HCT116 (cell line): ENCODE data around the gene NRIP2. TPM values are rescaled to one million over a fixed set of nuclear protein-coding genes. Genes with fewer than 3 reads are reported as not detected.

Experiments
- ATAC-seq: fragments of 200-7000 bp; cut with Tn5 transposase; 2 replicates; pipeline ENCODE4 v1.9.1; 2020; ENCODE audit warnings: mild to moderate bottlenecking, moderate library complexity
- BruUV-seq: library from RNA; stranded (reverse); fragments of 400-500 nt; replicated peaks from 2 replicates; lab custom pipeline; 2021; lab: Mats Ljungman, UMichigan
- CTCF ChIA-PET: fragments of 300-600 bp; sonication (Branson Sonifier 250); formaldehyde crosslinking; loops from one replicate; lab custom pipeline; 2021; ENCODE audit warnings: antibody characterized with exemption; lab: Charles Lee
- POLR2A ChIA-PET: fragments of 300-600, 350-600 bp; sonication (Branson Sonifier 250); formaldehyde crosslinking; loops from one replicate; lab custom pipeline; 2021; ENCODE audit warnings: antibody characterized with exemption; lab: Charles Lee
- RAD21 ChIA-PET, 2 experiments: fragments of 300-600 bp; sonication (Branson Sonifier 250); formaldehyde crosslinking; loops; one replicate each; lab custom pipeline; 2023; ENCODE audit warnings: low total read pairs in 2 of 2; ENCODE audit not compliant: uncharacterized antibody in 2 of 2, unreplicated experiment in 2 of 2, low non-redundant PET in 1 of 2; lab: Charles Lee
- DNase-seq: peaks from one replicate; pipeline ENCODE4 v3.0.0-alpha.2; 2010; ENCODE audit warnings: low read depth, low spot score
- H2AFZ ChIP-seq: fragments of 200-600 bp; shearing (Covaris generic), sonication (generic); 2 replicates; pipeline ENCODE4 v1.6.1; 2017; ENCODE audit warnings: low read depth, mixed run types, mixed read lengths, antibody characterized with exemption, low read length; ENCODE audit not compliant: poor library complexity, severe bottlenecking
- H3K27ac ChIP-seq: 2 replicates; pipeline ENCODE4 v1.5.1; 2012; ENCODE audit warnings: low read depth, low read length
- H3K27me3 ChIP-seq: fragments of 200-600 bp; sonication (generic); 2 replicates; pipeline ENCODE4 v1.6.1; 2016; ENCODE audit warnings: mixed run types, low read length, mixed read lengths; ENCODE audit not compliant: insufficient read depth
- H3K36me3 ChIP-seq, 2 experiments: fragments of 200-500 bp in 1 of 2; fragments of 200-600 bp in 1 of 2; sonication (Bioruptor generic) in 1 of 2; sonication (generic) in 1 of 2; 2 replicates each; pipeline versions ENCODE4 v1.5.1 to v1.6.1; 2014 to 2016; ENCODE audit warnings: low read length in 2 of 2, inconsistent platforms in 1 of 2, mixed read lengths in 1 of 2, mixed run types in 1 of 2; ENCODE audit not compliant: insufficient read depth in 2 of 2, control insufficient read depth in 1 of 2
- H3K4me1 ChIP-seq, 2 experiments: fragments of 200-600 bp in 1 of 2; sonication (generic) in 1 of 2; 2 replicates each; pipeline versions ENCODE4 v1.5.1 to v1.6.1; 2012 to 2017; ENCODE audit warnings: low read length in 2 of 2, inconsistent platforms in 1 of 2, mild to moderate bottlenecking in 1 of 2, mixed read lengths in 1 of 2, mixed run types in 1 of 2, moderate library complexity in 1 of 2; ENCODE audit not compliant: insufficient read depth in 2 of 2, control insufficient read depth in 1 of 2
- H3K4me2 ChIP-seq: fragments of 200-600 bp; sonication (generic); 2 replicates; pipeline ENCODE4 v1.6.1; 2017; ENCODE audit warnings: mixed run types, low read length, mixed read lengths
- H3K4me3 ChIP-seq, 2 experiments: fragments of 200-600 bp in 1 of 2; sonication (generic) in 1 of 2; replicated peaks in 1 of 2; 2 replicates each; pipeline ENCODE4 v1.5.1; 2011 to 2016; ENCODE audit warnings: low read length in 2 of 2, control low read depth in 1 of 2, low read depth in 1 of 2, mild to moderate bottlenecking in 1 of 2, mixed read lengths in 1 of 2, mixed run types in 1 of 2
- H3K79me2 ChIP-seq: fragments of 200-600 bp; sonication (generic); 2 replicates; pipeline ENCODE4 v1.6.1; 2017; ENCODE audit warnings: mild to moderate bottlenecking, mixed run types, low read length, moderate library complexity, mixed read lengths; ENCODE audit not compliant: insufficient read depth
- H3K9ac ChIP-seq: fragments of 200-600 bp; sonication (generic); 2 replicates; pipeline ENCODE4 v1.6.1; 2016; ENCODE audit warnings: low read length, mixed read lengths
- H3K9me2 ChIP-seq: fragments of 200-600 bp; sonication (generic), shearing (Covaris generic); 2 replicates; pipeline ENCODE4 v1.6.1; 2017; ENCODE audit warnings: mixed run types, mild to moderate bottlenecking, moderate library complexity; ENCODE audit not compliant: insufficient read depth
- H3K9me3 ChIP-seq, 2 experiments: fragments of 200-500 bp in 1 of 2; fragments of 200-600 bp in 1 of 2; sonication (Bioruptor generic) in 1 of 2; sonication (generic) in 1 of 2; 2 replicates each; pipeline ENCODE4 v1.6.1; 2014 to 2017; ENCODE audit warnings: low read length in 2 of 2, mixed read lengths in 2 of 2, inconsistent platforms in 1 of 2, low read depth in 1 of 2, mild to moderate bottlenecking in 1 of 2, mixed run types in 1 of 2, moderate library complexity in 1 of 2; ENCODE audit not compliant: control insufficient read depth in 1 of 2, insufficient read depth in 1 of 2
- H4K20me1 ChIP-seq: fragments of 200-600 bp; sonication (generic), shearing (Covaris generic); 2 replicates; pipeline ENCODE4 v1.6.1; 2017; ENCODE audit warnings: mixed run types, mild to moderate bottlenecking, moderate library complexity; ENCODE audit not compliant: insufficient read depth
- ATF3 ChIP-seq: IDR thresholded peaks from 2 replicates; pipeline ENCODE4 v1.6.1; 2012
- CBX3 ChIP-seq: IDR thresholded peaks from 2 replicates; pipeline ENCODE4 v1.6.1; 2012; ENCODE audit warnings: low read depth
- CTCF ChIP-seq, 3 experiments: fragments of 200-600 bp in 1 of 3; sonication (generic) in 1 of 3; IDR thresholded peaks in 2 of 3; conservative IDR thresholded peaks in 1 of 3; 2 replicates each; pipeline ENCODE4 v1.5.1; 2012 to 2017; ENCODE audit warnings: low read depth in 2 of 3, low read length in 2 of 3, antibody characterized with exemption in 1 of 3, borderline replicate concordance in 1 of 3, control low read depth in 1 of 3, mild to moderate bottlenecking in 1 of 3, mixed read lengths in 1 of 3, mixed run types in 1 of 3, moderate library complexity in 1 of 3; ENCODE audit not compliant: insufficient read depth in 1 of 3
- EZH2 ChIP-seq: fragments of 200-600 bp; sonication (generic); IDR thresholded peaks from 2 replicates; pipeline ENCODE4 v1.6.1; 2017; ENCODE audit warnings: antibody characterized with exemption, mixed run types
- POLR2A ChIP-seq: IDR thresholded peaks from 2 replicates; pipeline ENCODE4 v1.7.0; 2011; ENCODE audit warnings: borderline replicate concordance; ENCODE audit not compliant: insufficient read depth, insufficient read length; ENCODE audit errors: extremely low read depth
- POLR2AphosphoS5 ChIP-seq: IDR thresholded peaks from 2 replicates; pipeline ENCODE4 v1.6.1; 2011; ENCODE audit warnings: mild to moderate bottlenecking, low read depth, low read length, moderate library complexity
- SRF ChIP-seq: IDR thresholded peaks from 2 replicates; pipeline ENCODE4 v1.6.1; 2012; ENCODE audit warnings: low read depth
- YY1 ChIP-seq: IDR thresholded peaks from 2 replicates; pipeline ENCODE4 v1.6.1; 2011; ENCODE audit warnings: low read length, low read depth, moderate library complexity, mild to moderate bottlenecking; ENCODE audit not compliant: insufficient replicate concordance; ENCODE audit errors: extremely low read depth
- ZFX ChIP-seq: fragments of 450-650 bp; IDR thresholded peaks from 2 replicates; pipeline ENCODE4 v1.6.1; 2017
- intact Hi-C: fragments of 100-400 bp; cut with micrococcal nuclease; formaldehyde crosslinking; loops from 2 replicates; pipeline ENCODE4 v1.10.0; 2022
- total RNA-seq: library from RNA; stranded (reverse); gene quantifications from one replicate; pipeline ENCODE4 v1.2.1, GENCODE V29; 2021; ENCODE audit not compliant: unreplicated experiment
- TF ChIP-seq, protein P1 (sequence below): IDR thresholded peaks from 2 replicates; pipeline ENCODE4 v1.6.1; 2011; ENCODE audit warnings: mild to moderate bottlenecking, low read length, moderate library complexity; ENCODE audit not compliant: insufficient replicate concordance; ENCODE audit errors: extremely low read depth

NRIP2 gene
- total RNA-seq, 1 experiment from 2014 or later: not detected

DNA sequence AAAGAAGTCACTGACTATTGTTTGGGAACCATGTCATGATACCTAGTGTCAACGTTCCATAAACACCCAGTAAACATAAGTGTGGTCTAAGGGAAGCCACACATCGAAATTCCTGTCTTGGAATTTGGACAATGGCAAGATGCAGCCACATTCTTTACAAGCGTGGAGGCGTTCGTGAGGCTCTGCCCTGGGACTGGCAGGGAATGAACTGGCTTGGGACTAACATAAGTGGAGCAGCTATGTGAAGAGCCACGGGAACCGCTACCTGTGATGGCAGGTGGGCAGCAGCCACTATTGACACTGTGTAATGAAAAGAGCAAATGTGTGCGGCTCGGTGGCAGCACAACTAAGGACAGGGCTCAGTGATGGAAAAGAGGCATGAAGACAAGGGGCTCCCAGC lies 10.0 kb upstream of the NRIP2 start:
- CTCF ChIA-PET: interaction anchor here (1.2 to 2.4 kb wide), 3 partner anchors 9 to 196 kb away, joined by 3 to 13 read pairs (median 3); no protein-coding TSS in a partner anchor
- POLR2A ChIA-PET: no interaction called here
- no peaks in the 10 kb centered on the region for H3K79me2 ChIP-seq
- no peaks in the 10 kb centered on the region for H4K20me1 ChIP-seq
- H3K9me2 ChIP-seq: no peaks in the 10 kb centered on the region
- H3K36me3 ChIP-seq: peaks cover under 1 to 4% of the 10 kb centered on the region in 2 experiments; a peak in 1 of 4 replicates
- H3K4me1 ChIP-seq: peaks cover 0 to 4% of the 10 kb centered on the region in 2 experiments; a peak in 1 of 4 replicates
- no peak for TF ChIP-seq POLR2A
- no peak for TF ChIP-seq ZFX
- no peak for TF ChIP-seq EZH2
- TF ChIP-seq CBX3: no peak
- no peak for TF ChIP-seq ATF3
- TF ChIP-seq, protein P1, sequence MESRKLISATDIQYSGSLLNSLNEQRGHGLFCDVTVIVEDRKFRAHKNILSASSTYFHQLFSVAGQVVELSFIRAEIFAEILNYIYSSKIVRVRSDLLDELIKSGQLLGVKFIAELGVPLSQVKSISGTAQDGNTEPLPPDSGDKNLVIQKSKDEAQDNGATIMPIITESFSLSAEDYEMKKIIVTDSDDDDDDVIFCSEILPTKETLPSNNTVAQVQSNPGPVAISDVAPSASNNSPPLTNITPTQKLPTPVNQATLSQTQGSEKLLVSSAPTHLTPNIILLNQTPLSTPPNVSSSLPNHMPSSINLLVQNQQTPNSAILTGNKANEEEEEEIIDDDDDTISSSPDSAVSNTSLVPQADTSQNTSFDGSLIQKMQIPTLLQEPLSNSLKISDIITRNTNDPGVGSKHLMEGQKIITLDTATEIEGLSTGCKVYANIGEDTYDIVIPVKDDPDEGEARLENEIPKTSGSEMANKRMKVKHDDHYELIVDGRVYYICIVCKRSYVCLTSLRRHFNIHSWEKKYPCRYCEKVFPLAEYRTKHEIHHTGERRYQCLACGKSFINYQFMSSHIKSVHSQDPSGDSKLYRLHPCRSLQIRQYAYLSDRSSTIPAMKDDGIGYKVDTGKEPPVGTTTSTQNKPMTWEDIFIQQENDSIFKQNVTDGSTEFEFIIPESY: no peak
- TF ChIP-seq YY1: no peak
- TF ChIP-seq POLR2AphosphoS5: no peak
- no peak for TF ChIP-seq SRF
- no peak for TF ChIP-seq CTCF (IDR thresholded peaks at IDR 0.05 in 2 of 3, conservative IDR thresholded peaks at IDR 0.05 in 1 of 3; ENCODE audit: borderline replicate concordance in 1 of 3, insufficient read depth in 1 of 3, low read depth in 2 of 3, low read length in 2 of 3)
- no peak overlapping the region for H3K4me2 ChIP-seq
- no peaks in the 10 kb centered on the region for H3K9me3 ChIP-seq
- DNase-seq (no peak), ATAC-seq (no peak)
- intact Hi-C loops: no loop called here
- BruUV-seq: no TSS peak
- no peaks in the 10 kb centered on the region for H3K27me3 ChIP-seq
- H3K9ac ChIP-seq: no peak overlapping the region
- RAD21 ChIA-PET: no interaction called here
- H2AFZ ChIP-seq: no peak overlapping the region
- H3K4me3 ChIP-seq: no peak overlapping the region
- no peak overlapping the region for H3K27ac ChIP-seq
